ENCODE results near the gene IFRD2. TPM values are rescaled to one million over a fixed set of nuclear protein-coding genes. Genes with fewer than 3 reads are reported as not detected.
A peak's percentile ranks its signal among the peaks of the same experiment; 100 is the strongest.

IFRD2 gene
- total RNA-seq, 2 donors from 2014 or later, result 59.2 to 139 TPM

DNA sequence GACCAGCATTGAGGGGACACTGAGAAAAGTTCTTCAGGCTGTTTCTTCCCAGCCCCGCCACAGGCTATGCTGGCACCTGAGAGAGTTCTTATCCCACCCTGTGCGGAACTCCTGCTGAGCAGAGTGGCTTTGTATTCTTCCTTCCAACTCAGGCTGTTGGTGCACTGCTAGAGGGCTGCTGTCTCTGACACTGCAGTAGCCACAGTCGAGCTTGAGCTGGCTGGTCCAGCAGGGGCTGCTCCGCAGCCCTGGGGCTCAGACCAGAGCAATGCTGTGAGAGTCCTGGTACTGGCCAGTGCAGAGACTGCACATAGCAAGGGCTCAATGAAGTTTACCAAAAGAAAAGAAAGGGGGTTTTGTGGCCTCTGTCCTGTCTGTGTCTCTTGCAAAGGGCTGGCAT, 52.6 kb downstream of the IFRD2 start:
- no peaks in the 10 kb centered on the region for H3K27me3 Mint-ChIP-seq
- peak overlapping the region; percentile 99 for H3K4me3 Mint-ChIP-seq
- H3K9me3 Mint-ChIP-seq, result no peaks in the 10 kb centered on the region
- no peak for ATAC-seq (replicated peaks)
- H3K36me3 Mint-ChIP-seq (ENCODE audit: low read depth), result peaks cover 70% of the 10 kb centered on the region
- H3K4me1 Mint-ChIP-seq, result peaks cover 42% of the 10 kb centered on the region
- H3K27ac Mint-ChIP-seq, result peak overlapping the region; percentile 75

GRCh38 chr3:50238549-50239026, 53.6 kb downstream of the IFRD2 start:
- no peaks in the 10 kb centered on the region for H3K27me3 Mint-ChIP-seq
- H3K36me3 Mint-ChIP-seq (ENCODE audit: low read depth), result peaks cover 60% of the 10 kb centered on the region
- H3K4me1 Mint-ChIP-seq, result peaks cover 35% of the 10 kb centered on the region
- H3K9me3 Mint-ChIP-seq, result no peaks in the 10 kb centered on the region
- peak overlapping the region; percentile 98 for H3K27ac Mint-ChIP-seq
- peak overlapping the region; percentile 99 for H3K4me3 Mint-ChIP-seq
- no peak for ATAC-seq (replicated peaks)

DNA sequence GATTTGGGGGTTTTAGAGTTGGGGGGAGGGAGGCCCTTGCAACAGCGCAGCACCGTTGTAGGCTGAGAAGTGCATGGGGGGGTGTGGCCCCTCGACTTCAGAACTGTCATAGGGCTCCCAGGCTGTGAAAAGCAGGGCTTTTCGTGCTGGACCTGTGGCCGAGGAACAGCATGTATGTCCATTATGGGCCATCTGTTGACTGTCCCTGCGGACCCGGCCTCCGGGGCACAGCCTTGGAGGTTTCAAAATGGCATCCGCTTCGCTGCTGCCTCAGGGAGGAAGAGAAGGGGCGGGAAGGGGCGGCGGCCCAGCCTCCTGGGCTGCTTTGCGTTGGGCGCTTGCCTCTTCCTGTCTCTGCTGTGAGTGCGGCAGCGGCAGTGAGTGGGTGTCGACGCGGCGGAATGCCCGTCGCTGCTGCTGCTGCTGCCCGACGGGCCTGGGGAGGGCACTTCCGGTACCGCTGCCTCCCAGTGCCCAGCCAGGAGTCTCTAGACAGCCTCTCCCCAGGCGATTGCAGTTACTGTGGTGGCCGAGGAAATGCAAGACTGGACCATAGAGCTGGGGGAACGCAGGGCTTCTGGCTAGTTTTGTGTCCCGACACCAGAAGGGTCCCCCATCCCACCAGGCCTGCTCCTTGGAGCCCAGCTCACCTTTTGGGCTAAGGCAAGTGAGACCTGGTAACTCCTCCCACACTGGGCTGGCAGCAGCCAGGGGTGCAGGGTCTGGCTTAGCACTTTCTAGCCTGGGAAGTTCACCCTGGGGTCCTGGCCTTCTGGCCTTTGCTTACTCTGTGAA, 54.3 kb downstream of the IFRD2 start:
- H3K36me3 Mint-ChIP-seq (ENCODE audit: low read depth), result peaks cover 56% of the 10 kb centered on the region
- H3K9me3 Mint-ChIP-seq, result no peaks in the 10 kb centered on the region
- ATAC-seq (replicated peaks), result peak; percentile 58
- H3K4me3 Mint-ChIP-seq, result peak overlapping the region; percentile 99
- H3K4me1 Mint-ChIP-seq, result peaks cover 32% of the 10 kb centered on the region
- H3K27me3 Mint-ChIP-seq, result no peaks in the 10 kb centered on the region
- peak overlapping the region; percentile 98 for H3K27ac Mint-ChIP-seq

Other genes starting within 250 kb of the IFRD2 start
- 100 to 1,000 TPM; 146 to 167 TPM for gene RBM5, start 203.5 kb downstream of the IFRD2 start, total RNA-seq
- 1 to 10 TPM in 1 of 2 donors, not detected in 1; 1.5 TPM for gene SEMA3F, start 137.1 kb downstream of the IFRD2 start, total RNA-seq
- not detected for gene GNAT1, start 100.8 kb downstream of the IFRD2 start, total RNA-seq
- gene SLC38A3, start 87.2 kb downstream of the IFRD2 start, total RNA-seq, result under 1 TPM in 1 of 2 donors, not detected in 1; 0.71 TPM
- gene GNAI2, start 56.2 kb downstream of the IFRD2 start, total RNA-seq, result 100 to 1,000 TPM; 283 to 392 TPM
- 1 to 10 TPM; 1.2 to 2.3 TPM for gene SEMA3B, start 23.3 kb downstream of the IFRD2 start, total RNA-seq
- under 1 TPM in 1 of 2 donors, not detected in 1; 0.34 TPM for gene LSMEM2, start 13.3 kb downstream of the IFRD2 start, total RNA-seq
- 10 to 100 TPM; 12.2 to 13.0 TPM for gene HYAL3, start 7.0 kb upstream of the IFRD2 start, total RNA-seq
- gene NAA80, start 7.0 kb upstream of the IFRD2 start, total RNA-seq, result 10 to 100 TPM; 24.4 to 37.8 TPM
- gene HYAL1, start 11.1 kb upstream of the IFRD2 start, total RNA-seq, result under 1 TPM in 1 of 2 donors, not detected in 1; 0.29 TPM
- 1 to 10 TPM; 5.1 to 8.5 TPM for gene HYAL2, start 30.3 kb upstream of the IFRD2 start, total RNA-seq
- gene TUSC2, start 35.8 kb upstream of the IFRD2 start, total RNA-seq, result 10 to 100 TPM; 13.9 to 19.3 TPM
- 100 to 1,000 TPM in 1 of 2 donors, 10 to 100 TPM in 1; 85.8 to 139 TPM for gene RASSF1, start 48.4 kb upstream of the IFRD2 start, total RNA-seq
- 10 to 100 TPM in 1 of 2 donors, 1 to 10 TPM in 1; 3.9 to 10.9 TPM for gene ZMYND10, start 53.3 kb upstream of the IFRD2 start, total RNA-seq
- 10 to 100 TPM; 50.2 to 96.5 TPM for gene NPRL2, start 58.3 kb upstream of the IFRD2 start, total RNA-seq
- 10 to 100 TPM; 35.6 to 40.8 TPM for gene CYB561D2, start 58.4 kb upstream of the IFRD2 start, total RNA-seq
- gene TMEM115, start 67.1 kb upstream of the IFRD2 start, total RNA-seq, result 10 to 100 TPM; 14.3 to 21.9 TPM
- 1 to 10 TPM in 1 of 2 donors, under 1 TPM in 1; 0.50 to 5.0 TPM for gene CACNA2D2, start 211.2 kb upstream of the IFRD2 start, total RNA-seq

Measured in activated T-helper 17 cell treated with anti-CD3 and anti-CD28 coated beads, Interleukin-2, amount 50 U/mL, for 72 hours (primary cell).